A549 treated with AZD9567 at 1 μM for 4 hours (cell line): ENCODE results near the gene P2RX6. TPM values are rescaled to one million over a fixed set of nuclear protein-coding genes. Genes with fewer than 3 reads are reported as not detected.

Experiments used
- total RNA-seq: library from RNA; stranded (reverse); fragments of 200-300 nt; extraction: Qiagen RNA extraction; gene quantifications from 5 replicates; pipeline ENCODE4 v1.2.3, GENCODE V29; 2022; ENCODE audit not compliant: insufficient read depth

The P2RX6 gene
- 0.69 to 0.84 TPM (median 0.75 TPM) in 4 of 5 replicates, not detected in the other for total RNA-seq

GRCh38 chr22:21014726-21015465 lies at the start of gene P2RX6:
TSS of gene P2RX6 (plus strand) at chr22:21015165. CDS start at chr22:21015175, 10 bp downstream.

GRCh38 chr22:20966883-20967696 lies 47.9 kb upstream of the P2RX6 start, which contains the start of gene AIFM3:
TSS of gene AIFM3 (plus strand) at chr22:20967255. CDS start at chr22:20967945, 690 bp downstream.

DNA sequence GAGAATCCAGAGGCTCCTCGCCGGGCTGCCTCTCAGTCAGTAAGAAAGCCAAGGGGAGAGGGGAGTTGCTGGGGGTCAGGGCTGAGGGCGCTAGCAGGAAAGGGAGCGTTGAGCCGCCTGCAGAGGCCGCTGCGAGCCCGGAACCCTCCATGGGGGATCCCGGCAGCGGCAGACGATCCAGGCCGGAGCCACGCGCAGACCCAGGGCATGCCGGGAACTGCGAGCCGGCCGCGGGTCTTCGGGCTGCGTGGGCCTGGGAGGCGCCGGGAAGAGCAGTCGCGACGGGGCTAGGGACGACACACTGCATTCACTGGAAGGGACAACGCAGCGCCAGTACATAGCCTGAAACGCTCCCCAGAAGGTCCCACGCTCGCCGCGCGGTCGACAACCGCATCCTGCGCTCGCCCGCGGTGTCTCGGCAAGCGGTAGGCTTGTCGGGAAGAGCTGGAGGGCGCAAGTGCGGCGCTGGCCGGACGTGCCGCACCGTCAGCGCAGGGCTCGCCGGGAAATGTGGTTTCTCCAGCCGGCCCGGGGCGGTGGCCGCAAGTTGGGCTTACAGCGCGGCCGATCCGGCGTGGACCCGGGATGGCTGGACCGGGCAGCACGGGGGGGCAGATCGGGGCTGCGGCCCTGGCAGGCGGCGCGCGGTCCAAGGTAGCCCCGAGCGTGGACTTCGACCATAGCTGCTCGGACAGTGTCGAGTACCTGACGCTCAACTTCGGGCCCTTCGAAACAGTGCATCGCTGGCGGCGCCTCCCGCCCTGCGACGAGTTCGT lies 33.0 kb upstream of the P2RX6 start, which contains the start of gene LZTR1:
Gene LZTR1 (plus strand): TSS at position 511 of the 776 bp plus-strand sequence. CDS start 75 bp downstream, at position 586.

DNA sequence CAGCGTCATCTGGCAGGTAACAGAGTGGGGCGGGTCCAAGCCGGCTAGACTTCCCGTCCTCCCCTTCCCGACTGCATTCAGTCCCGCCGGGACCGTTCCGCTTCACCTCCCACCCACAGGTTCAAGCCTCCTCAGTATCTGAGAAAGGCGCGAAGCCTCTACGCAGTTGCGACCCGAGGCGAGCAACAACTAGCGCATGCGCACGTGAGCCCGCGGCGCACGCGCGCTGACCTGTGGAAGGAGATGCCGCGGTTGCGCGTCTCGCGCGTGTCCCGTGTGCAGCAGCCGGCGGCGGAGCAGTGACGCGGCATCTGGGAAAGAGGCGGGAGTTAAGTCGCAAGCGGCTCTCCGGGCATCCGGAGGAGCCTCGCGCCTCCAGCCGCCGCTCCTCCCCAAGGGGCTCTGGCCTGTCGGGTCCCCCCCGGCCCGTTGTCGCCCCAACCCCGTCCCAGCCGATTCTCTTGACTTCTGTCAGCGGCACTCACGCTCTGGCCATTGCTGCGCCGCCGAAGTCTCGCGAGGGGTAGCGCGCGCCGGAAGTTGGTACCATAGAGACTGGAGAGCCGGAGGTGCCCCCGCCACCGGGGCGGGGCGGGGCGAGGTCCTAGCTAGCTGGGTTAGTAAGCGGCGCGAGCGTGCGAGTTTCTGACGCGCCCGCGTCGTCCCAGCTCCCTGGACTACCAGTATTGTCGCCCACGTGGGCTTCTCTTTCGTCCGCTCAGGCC lies 13.2 kb upstream of the P2RX6 start, which contains the start of gene THAP7:
Gene THAP7 (minus strand): TSS at position 518 of the 725 bp plus-strand sequence. CDS start 207 bp downstream, at position 311.

GRCh38 chr22:21032037-21032867 lies 17.3 kb downstream of the P2RX6 start, which contains the start of gene SLC7A4:
TSS of gene SLC7A4 (minus strand) at chr22:21032561. CDS start at chr22:21031812, 749 bp downstream.

DNA sequence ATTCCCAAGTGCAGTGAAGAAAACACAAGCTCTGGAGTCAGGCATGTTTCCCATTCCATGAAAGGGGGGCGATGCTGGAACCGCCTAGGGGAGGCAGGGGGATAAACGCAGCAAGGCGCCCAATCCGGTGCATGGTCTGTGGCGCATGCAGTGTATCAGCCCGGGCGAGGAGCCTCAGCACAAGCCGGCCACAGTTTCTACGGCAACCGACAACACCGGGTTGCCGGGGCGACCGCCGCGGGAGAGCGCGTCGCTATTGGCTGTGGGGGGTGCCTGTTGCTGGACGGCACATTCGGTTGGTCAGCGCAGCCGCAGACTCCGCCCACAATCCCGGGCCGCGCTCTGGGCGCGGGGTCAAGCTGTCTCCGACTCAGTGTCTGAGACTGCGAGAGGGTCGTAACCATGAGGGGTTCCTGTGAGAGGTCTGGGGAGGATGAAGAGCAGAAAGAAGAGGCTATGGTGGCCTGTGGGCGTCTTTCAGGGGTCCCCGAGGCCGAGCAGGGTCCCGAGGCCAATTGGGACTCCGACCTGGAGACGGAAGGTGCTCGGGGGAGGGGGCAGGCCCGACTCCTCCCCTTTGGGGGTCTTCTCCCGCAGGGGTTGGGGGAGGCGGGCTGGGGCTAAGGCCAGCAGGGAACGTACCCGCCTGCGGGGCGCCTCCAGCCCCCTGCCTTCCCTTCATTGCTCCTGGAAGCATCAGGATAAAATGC lies 30.8 kb downstream of the P2RX6 start, which contains the start of gene LRRC74B:
Gene LRRC74B (plus strand): TSS at position 362 of the 710 bp plus-strand sequence. CDS start 41 bp downstream, at position 403.

Other genes starting within 250 kb of the P2RX6 start
- gene SERPIND1, start 241.1 kb upstream of the P2RX6 start, total RNA-seq, result 0.03 TPM in 1 of 5 replicates, not detected in the others
- gene PI4KA, start 156.4 kb upstream of the P2RX6 start, total RNA-seq, result 19.0 to 23.7 TPM (median 20.3 TPM) in 5 replicates
- gene SNAP29, start 156.2 kb upstream of the P2RX6 start, total RNA-seq, result 13.1 to 19.1 TPM (median 18.5 TPM) in 5 replicates
- gene CRKL, start 97.8 kb upstream of the P2RX6 start, total RNA-seq, result 21.4 to 34.7 TPM (median 22.8 TPM) in 5 replicates
- gene AIFM3, start 47.9 kb upstream of the P2RX6 start, total RNA-seq, result 2.5 to 3.9 TPM (median 3.8 TPM) in 4 of 5 replicates, not detected in the other
- 17.3 to 22.0 TPM (median 19.5 TPM) in 5 replicates for gene LZTR1, start 32.9 kb upstream of the P2RX6 start, total RNA-seq
- 22.1 to 24.9 TPM (median 23.7 TPM) in 5 replicates for gene THAP7, start 13.0 kb upstream of the P2RX6 start, total RNA-seq
- not detected in 5 replicates for gene SLC7A4, start 17.4 kb downstream of the P2RX6 start, total RNA-seq
- 0.02 to 0.06 TPM (median 0.05 TPM) in 3 of 5 replicates, not detected in the others for gene LRRC74B, start 30.8 kb downstream of the P2RX6 start, total RNA-seq